ENCODE results near the gene ALPI.

DNA sequence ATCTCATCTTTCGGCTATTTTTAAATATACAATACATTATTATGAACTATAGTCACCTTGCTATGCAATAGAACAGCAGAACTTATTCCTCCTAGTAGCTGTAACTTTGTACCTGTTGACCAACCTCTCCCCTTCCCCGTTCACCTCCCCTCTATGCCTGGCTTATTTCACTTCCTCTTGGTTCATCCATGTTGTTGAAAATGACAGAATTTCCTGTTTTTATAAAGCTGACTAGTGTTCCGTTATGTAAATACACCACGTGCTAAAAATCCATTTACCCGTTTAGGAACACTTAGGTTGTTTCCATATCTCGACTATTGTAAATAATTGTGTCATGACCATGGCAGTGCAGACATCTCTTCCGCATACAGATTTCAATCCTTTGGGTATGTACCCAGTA lies 10.3 kb downstream of the ALPI start:
- TF ChIP-seq, protein P1, sequence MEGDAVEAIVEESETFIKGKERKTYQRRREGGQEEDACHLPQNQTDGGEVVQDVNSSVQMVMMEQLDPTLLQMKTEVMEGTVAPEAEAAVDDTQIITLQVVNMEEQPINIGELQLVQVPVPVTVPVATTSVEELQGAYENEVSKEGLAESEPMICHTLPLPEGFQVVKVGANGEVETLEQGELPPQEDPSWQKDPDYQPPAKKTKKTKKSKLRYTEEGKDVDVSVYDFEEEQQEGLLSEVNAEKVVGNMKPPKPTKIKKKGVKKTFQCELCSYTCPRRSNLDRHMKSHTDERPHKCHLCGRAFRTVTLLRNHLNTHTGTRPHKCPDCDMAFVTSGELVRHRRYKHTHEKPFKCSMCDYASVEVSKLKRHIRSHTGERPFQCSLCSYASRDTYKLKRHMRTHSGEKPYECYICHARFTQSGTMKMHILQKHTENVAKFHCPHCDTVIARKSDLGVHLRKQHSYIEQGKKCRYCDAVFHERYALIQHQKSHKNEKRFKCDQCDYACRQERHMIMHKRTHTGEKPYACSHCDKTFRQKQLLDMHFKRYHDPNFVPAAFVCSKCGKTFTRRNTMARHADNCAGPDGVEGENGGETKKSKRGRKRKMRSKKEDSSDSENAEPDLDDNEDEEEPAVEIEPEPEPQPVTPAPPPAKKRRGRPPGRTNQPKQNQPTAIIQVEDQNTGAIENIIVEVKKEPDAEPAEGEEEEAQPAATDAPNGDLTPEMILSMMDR (IDR thresholded peaks at IDR 0.05 in 2 of 3, conservative IDR thresholded peaks at IDR 0.05 in 1 of 3; ENCODE audit: insufficient read depth in 2 of 3, low read depth in 1 of 3, low read length in 3 of 3): no peak
- TF ChIP-seq TEAD2 (tag; IDR thresholded peaks at IDR 0.05) (no peak), FOXK2 (conservative IDR thresholded peaks at IDR 0.05 in 1 of 2, IDR thresholded peaks at IDR 0.05 in 1 of 2; ENCODE audit: low read depth in 2 of 2) (no peak), FOXA3 (CRISPR knock-in tag; conservative IDR thresholded peaks at IDR 0.05 in 1 of 2, IDR thresholded peaks at IDR 0.05 in 1 of 2) (no peak), ERF (CRISPR knock-in tag; IDR thresholded peaks at IDR 0.05) (no peak), L3MBTL2 (IDR thresholded peaks at IDR 0.05) (no peak), RNF2 (IDR thresholded peaks at IDR 0.05) (no peak), EHMT2 (IDR thresholded peaks at IDR 0.05) (no peak), CEBPB (tag; IDR thresholded peaks at IDR 0.05) (no peak), TRIM24 (IDR thresholded peaks at IDR 0.05) (no peak)
- TF ChIP-seq, protein P2, sequence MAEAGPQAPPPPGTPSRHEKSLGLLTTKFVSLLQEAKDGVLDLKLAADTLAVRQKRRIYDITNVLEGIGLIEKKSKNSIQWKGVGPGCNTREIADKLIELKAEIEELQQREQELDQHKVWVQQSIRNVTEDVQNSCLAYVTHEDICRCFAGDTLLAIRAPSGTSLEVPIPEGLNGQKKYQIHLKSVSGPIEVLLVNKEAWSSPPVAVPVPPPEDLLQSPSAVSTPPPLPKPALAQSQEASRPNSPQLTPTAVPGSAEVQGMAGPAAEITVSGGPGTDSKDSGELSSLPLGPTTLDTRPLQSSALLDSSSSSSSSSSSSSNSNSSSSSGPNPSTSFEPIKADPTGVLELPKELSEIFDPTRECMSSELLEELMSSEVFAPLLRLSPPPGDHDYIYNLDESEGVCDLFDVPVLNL (CRISPR knock-in tag; IDR thresholded peaks at IDR 0.05; ENCODE audit: low read depth): no peak
- TF ChIP-seq, protein P3, sequence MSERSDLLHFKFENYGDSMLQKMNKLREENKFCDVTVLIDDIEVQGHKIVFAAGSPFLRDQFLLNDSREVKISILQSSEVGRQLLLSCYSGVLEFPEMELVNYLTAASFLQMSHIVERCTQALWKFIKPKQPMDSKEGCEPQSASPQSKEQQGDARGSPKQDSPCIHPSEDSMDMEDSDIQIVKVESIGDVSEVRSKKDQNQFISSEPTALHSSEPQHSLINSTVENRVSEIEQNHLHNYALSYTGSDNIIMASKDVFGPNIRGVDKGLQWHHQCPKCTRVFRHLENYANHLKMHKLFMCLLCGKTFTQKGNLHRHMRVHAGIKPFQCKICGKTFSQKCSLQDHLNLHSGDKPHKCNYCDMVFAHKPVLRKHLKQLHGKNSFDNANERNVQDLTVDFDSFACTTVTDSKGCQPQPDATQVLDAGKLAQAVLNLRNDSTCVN (CRISPR knock-in tag; IDR thresholded peaks at IDR 0.05): no peak

Data from K562 (cell line).